Subcutaneous adipose tissue (tissue), 4 donors: ENCODE data around the gene NPS. TPM values are rescaled to one million over a fixed set of nuclear protein-coding genes. Genes with fewer than 3 reads are reported as not detected.

Experiments
- total RNA-seq, 4 donors: library from RNA; depleted of rRNA; stranded (reverse); fragments of >200 nt; gene quantifications; one replicate each; pipeline ENCODE4 v1.1.0, GENCODE V29; 2016
- TF ChIP-seq, protein P1 (sequence below): fragments of 450-650 bp; IDR thresholded peaks from one replicate; pipeline ENCODE4 v1.5.1; 2016; ENCODE audit warnings: low read depth, mild to moderate bottlenecking, control low read depth, antibody characterized with exemption, moderate library complexity

Gene NPS
- total RNA-seq, 4 donors from 2014 or later, result not detected

DNA sequence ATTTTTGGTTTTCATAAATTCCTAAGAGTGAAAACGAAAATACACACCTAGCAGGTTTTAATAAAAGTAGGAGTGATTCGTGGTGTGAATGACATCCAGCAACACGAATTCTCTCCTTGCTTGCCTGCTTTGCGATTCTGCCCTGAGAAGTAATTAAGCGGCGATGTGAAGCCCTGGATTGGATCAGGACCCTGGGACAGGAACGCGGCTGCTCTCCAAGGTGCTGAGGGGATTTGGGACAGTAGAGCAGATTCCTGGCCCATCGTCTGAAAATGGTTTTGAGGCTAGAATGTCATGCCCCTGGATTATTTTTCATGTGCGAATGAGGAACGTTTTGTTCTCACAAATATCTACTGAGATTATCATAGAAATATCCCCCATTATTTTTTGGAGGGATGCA is 7.8 kb downstream of the NPS start:
- TF ChIP-seq, protein P1, sequence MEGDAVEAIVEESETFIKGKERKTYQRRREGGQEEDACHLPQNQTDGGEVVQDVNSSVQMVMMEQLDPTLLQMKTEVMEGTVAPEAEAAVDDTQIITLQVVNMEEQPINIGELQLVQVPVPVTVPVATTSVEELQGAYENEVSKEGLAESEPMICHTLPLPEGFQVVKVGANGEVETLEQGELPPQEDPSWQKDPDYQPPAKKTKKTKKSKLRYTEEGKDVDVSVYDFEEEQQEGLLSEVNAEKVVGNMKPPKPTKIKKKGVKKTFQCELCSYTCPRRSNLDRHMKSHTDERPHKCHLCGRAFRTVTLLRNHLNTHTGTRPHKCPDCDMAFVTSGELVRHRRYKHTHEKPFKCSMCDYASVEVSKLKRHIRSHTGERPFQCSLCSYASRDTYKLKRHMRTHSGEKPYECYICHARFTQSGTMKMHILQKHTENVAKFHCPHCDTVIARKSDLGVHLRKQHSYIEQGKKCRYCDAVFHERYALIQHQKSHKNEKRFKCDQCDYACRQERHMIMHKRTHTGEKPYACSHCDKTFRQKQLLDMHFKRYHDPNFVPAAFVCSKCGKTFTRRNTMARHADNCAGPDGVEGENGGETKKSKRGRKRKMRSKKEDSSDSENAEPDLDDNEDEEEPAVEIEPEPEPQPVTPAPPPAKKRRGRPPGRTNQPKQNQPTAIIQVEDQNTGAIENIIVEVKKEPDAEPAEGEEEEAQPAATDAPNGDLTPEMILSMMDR, result no peak

DNA sequence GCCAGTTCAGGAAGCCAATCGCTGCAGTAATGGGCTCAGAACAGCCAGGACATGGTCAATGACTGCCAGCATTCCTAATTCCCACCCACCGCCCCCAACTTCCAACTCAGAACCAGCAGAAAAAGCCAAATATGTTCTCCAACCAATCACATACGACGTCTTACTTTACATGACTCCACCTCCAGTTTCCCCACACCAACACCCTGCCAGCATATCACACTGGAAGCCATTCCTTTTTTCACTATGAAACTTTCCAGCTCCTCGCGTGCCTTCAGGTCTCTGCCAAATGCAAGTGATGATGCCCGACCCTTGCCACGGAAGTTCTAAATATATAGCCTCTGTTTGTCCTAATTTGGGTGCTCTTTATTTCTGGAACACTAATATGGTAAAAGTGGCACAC is 12.5 kb downstream of the NPS start:
- TF ChIP-seq, protein P1, result no peak

DNA sequence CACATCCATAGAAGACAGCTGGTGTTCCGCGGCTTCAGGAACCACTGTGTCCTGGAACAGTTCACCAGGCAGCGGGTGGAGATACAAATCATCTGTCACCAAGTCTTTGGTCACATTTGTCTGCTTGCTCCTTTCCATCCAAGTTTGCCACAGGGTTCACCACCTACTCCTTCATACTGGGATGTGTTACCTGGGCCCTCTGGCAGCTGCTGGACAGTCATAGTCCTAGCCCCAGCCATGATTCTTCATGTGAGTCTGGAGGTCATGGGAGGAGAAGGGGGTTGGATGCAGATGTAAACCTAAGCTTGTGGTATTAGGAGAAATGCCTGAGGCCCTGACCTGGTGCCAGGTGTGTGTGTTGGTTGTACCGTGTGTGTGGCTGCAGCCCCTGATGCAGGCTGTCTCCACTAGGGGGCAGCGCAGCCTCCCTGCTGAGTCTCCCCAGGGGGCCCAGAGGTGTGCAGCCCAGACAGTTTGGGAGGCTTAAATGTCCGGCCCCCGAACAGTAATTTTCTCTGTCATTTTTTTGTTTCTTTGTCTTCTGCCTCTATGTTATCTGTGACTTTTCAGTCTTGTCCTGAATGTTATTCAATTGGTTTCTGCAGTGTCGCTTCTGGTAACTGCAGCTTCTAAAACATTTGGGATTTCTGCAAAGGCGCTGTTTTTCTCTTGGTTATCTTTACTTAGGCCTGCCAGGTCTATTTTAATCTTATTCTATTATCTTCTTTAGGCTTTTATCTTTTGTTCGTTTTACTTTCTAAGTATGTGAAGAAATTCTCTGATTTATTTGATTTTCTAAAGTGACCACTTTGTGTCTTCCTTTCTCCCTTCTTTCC is 14.8 kb downstream of the NPS start:
- TF ChIP-seq, protein P1, result no peak

DNA sequence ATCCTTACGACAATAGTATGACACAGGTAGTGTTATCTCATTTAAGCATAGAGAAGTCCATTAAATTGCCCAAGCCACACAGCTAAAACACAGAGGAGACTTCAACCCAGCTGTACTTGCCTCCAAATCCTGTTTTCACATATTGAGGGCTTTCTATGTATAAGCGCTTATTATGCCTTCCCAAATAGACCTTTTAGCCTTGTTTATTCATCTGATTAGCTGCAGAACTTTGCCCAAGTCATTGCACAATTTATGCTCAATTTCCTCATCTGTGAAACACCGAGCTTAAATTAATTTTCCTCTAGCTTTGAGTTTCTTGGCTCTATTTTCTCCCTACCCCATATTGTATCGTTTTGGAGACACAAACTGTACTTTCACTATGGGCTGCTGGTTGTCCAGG is 15.5 kb downstream of the NPS start:
- TF ChIP-seq, protein P1, result no peak

DNA sequence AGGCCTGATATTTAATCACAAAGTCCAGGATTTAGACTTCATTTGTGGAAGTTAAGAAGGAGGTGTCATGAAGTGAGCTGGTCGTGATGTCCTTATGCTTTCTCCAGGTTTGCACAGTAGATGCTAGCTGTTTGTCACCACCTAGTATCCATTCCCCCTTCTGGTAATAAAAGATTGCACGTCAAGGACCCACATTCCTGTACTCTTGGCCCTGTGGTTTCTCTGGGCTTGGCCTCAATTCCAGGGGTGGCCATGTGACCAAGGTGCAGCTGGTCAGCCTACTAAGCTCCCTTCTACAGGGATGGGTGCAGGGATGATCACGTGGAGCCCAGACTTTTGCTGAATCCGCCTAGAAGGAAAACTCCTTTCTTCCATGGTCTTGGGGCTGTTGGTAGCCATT is 16.5 kb downstream of the NPS start:
- TF ChIP-seq, protein P1, result no peak

DNA sequence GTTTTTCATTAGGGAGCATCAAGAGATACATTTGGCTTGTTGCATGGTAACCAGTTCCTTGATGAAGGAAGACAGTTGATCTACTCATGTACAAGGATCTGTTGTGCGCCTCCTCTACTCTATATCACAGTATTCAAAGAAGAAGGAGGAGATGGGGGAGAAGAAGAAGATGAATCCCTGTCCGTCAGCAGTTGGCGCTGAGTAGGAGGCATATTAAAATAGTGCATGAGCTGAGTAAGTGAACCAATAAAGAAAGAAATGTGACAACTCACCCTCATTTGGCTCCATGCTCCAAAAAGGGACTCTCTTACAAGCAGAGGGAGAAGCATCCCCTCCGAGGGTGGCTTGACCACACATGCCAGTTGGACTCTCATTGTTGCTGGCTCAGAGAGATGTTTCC is 20.1 kb downstream of the NPS start:
- TF ChIP-seq, protein P1, result no peak

DNA sequence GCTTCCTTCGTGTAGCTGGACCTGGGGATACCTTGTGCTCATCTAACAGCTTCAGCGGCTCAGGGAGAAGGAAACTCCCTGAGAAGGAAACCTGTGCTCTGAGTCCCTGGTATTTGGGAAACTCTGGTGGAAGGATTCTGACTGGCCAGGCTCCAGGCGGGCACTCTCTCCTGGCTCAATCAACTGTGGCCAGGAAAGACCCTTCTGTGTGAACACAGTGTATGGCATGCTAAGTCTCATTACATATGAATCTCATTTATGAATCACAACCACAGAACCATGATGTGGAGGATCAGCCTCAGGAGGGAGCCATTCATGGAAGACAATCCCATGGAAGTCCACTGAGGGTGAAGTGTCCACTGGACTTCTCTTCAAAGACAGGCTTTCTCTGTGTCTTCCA is 20.9 kb downstream of the NPS start:
- TF ChIP-seq, protein P1, result no peak
